AG20443 (cell line): ENCODE measurements around the gene CSTB.

Experiments used
- DNase-seq: peaks from one replicate; pipeline ENCODE4 v3.0.0; 2012; ENCODE audit warnings: low spot score, mixed read lengths

The CSTB gene

DNA sequence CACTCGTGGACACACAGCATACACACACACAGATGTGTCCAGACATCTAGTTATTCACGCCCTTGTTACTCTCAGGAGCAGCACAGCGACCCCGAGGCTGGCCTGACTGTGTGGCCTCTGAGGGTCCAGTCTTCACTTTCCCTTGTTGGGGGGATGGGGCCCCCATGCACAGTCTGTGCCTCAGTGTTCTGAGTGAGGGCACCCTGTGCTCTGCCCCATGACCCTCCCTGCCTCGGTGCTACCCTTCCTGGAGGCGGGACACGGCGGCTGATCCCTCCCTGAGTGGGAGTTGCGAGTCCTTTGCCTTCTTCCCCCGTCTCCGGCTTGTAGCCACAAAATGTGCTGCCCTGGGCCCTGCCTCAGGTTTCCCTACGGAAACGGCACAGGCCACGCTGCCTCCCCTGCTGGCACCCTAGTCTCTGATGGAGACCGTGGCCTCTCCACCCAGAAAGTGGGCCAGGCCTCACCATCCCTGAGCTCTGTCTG is 8.6 kb downstream of the CSTB start:
- no peak for DNase-seq

DNA sequence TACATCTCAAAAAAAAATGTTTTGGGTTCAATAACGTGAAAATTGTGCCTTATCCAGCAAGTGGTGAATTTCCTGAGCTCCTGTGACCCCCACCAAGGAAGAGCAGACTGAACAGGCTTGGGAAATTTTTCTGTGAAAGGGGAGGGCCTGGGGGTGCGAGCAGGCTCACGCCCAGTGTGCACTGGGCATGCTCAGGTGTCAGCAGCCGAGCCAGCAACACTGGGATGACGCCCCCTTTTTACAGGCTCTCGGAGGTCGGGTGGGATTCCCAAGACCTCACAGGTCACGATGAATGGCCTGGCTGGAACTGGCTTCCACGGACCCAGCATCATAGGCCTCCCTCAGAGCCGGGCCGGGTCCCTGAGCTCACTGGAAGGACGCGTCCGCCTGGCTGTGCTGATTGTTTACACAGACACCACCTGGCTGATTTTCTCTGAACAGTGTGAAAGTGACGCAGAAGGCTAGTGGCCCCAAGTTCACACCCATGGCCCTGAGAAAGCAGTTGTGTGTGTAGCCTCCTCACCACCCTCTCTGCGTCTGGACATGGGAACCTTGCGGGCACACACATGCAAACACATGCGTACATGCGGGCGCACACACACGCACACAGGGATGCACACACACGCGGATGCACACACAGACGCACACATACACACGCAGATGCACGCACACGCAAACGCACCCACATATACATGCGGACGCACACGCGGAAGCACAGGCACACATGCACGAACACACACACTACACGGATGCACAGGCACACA is 9.2 kb downstream of the CSTB start:
- no peak for DNase-seq

DNA sequence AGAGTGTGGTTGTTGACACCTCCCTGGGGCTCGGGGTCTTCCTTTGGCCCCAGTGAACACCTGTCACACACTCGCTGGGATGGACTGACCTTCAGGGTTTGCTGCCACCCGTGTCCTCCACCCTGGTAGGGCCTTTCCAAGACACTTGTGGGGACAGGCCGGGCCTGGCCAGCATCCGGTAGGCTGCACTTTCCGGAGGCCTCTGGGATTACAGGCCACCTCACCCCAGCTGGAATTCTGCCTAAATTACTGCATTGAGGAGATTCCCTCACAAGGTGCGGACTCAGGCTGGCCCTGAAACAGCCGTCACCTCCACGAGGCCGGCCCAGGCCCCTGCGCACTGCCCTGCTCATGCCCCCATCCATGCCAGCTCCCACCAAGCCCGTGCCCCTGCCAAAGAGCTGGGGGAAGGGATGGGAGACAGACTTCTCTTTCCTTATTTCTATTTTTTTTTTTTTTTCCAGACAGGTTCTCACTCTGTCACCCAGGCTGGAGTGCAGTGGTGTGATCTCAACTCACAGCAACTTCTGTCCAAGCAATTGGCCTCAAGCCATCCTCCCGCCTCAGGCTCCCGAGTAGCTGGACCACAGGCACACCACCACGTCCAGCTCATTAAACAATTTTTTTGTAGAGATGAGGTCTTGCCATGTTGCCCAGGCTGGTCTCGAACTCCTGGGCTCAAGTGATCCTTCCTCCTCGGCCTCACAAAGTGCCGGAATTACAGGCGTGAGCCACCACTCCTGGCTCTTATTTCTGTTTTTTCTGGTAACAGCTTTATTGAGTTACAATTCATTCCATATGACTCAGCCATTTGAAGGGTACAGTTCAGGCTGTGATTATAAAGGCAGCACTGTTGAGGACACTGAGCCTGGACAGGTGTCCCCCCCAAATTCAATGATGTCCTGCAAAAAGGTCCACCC is 11.3 kb downstream of the CSTB start:
- DNase-seq, result no peak

DNA sequence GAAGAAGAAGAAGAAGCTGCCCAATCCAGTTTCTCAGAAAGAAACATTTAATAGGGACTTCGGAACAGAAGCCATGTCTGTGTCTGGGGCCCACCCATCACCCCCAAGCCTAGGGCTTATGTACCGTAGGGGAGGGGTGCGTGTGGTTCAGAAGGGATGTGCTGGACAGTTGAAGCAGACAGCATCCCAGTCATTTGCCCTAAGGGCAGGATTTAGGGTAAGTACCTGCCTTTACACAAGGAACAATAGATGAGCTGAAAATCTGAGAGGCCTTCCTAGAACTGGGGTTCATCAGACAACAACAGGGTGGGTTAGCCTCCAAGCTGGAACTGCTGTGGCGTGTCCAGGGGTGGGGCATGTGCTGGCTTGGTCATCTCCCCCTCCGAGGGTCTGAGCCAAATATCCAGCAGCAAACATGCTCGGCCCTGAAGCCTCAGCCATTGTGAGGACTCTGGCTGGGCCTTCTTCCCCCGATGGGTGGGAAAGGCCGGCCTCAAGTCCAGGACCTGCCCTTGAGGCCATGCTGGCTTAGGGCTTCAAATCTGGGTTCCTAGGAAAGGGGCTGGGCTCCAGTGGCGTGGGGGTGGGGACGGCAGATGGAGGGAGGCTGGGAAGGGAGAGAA is 12.1 kb downstream of the CSTB start:
- DNase-seq, result no peak

GRCh38 chr21:43762303-43763128 is 13.6 kb downstream of the CSTB start:
- DNase-seq, result no peak

DNA sequence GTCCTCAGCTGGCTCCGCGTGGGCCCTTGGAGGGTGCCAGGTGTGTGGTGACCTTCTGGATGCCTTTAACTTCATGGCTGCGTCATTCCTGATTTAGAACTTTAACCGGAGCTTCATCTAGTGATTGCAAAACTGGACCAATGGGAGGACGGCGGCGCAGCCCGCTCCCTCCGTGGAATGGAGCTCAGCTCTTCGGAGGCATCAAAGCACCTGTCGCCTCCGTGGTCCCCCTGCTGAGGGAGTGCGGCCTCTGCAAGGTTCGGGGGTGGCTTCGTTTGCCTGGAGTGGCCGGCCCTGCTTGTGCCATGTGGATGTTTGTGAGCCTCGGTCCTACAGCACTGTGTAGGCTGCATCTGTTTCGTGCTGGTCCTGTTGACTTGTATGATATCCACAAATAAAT is 14.2 kb downstream of the CSTB start:
- DNase-seq, result no peak

- DNase-seq, result no peak
Observed at GRCh38 chr21:43760391-43760958, 15.6 kb downstream of the CSTB start.

- no peak for DNase-seq
Observed at GRCh38 chr21:43759651-43760050, 16.5 kb downstream of the CSTB start.

DNA sequence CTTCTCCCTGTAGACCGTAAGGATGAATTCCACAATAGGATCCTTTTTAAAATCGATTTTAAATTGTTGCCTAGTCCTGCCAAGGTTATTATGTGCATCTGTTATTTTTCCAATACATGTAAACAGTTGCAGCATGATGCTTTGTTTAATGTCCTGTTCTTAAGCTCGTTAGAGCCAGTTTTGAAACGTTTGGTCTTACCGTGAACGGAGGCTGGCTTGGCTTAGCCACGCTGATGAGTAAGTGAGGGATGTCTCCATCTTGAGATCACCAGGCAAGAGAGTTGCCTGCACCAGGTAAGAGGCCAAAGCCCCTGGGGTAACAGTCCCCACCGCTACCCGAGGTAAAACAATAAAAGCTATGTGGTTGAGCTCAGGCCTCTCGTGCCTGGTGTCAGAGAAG is 17.3 kb downstream of the CSTB start:
- no peak for DNase-seq

GRCh38 chr21:43758111-43758641 is 17.9 kb downstream of the CSTB start:
- no peak for DNase-seq

GRCh38 chr21:43757601-43758000 is 18.5 kb downstream of the CSTB start:
- DNase-seq, result no peak

GRCh38 chr21:43755820-43756594 is 20.1 kb downstream of the CSTB start:
- no peak for DNase-seq

DNA sequence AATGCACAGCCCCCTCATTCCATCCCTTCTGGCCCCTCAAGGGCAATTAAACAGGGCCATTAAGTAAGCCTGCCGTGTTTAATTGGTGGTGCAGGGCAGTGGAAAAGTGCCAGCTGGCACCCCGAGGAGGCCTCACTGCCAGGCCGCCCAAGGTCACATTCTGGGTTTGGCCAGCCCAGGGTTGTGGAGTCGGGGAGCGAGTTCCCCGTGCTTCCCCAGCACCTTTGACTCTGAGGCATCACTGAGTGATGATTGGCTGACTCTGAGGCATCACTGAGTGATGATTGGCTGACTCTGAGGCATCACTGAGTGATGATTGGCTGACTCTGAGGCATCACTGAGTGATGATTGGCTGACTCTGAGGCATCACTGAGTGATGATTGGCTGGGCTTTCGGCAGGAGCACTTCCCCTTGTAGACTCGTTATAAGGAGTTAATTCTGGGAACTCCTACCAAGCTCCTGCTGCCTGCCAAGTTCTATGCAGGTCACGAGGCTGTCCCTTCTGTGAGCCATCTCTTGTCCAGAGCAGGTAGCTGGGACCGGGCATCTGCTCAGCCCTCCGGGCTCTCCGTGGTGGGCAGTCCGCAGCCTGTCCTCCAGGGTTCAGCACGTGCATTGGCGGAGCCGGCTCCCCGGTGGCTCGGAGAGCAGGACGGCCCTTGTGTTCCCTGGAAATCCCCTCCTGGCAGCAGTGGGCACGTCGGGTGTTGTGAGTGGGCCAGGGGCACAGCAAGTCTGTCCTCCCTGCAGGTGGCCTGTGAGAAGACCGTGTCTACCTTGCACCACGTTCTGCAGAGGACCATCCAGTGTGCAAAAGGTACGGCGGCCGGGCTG is 20.9 kb downstream of the CSTB start:
- no peak for DNase-seq

GRCh38 chr21:43753439-43753799 is 22.7 kb downstream of the CSTB start:
- no peak for DNase-seq

GRCh38 chr21:43752758-43753438 is 23.2 kb downstream of the CSTB start:
- DNase-seq, result no peak

DNA sequence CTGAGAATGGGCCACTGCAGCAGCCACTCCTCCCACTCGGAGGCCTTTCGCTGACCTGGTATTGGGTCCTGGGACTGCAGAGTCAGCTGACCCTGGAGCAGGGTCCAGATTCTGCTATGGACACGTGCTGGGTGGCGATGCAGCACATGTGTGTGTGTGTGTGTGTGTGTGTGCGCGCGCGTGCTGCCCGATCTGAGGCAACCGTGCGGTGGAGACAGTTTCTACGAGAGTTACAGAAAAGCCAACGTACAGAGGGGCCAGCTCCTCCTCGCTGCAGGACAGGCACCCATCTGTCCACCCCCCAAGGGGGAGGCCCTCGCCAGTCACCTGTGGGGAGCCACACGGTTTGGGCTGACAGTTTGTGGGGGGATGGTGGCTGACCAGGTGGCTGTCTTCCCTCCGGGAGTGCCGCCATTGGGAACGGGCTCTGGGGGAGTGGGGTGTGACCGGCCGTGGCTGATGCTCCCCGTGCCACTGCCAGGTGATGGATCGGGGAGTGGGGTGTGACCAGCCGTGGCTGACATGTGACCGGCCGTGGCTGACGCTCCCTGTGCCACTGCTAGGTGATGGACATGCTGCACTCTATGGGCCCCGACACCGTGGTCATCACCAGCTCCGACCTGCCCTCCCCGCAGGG is 24.0 kb downstream of the CSTB start:
- no peak for DNase-seq

DNA sequence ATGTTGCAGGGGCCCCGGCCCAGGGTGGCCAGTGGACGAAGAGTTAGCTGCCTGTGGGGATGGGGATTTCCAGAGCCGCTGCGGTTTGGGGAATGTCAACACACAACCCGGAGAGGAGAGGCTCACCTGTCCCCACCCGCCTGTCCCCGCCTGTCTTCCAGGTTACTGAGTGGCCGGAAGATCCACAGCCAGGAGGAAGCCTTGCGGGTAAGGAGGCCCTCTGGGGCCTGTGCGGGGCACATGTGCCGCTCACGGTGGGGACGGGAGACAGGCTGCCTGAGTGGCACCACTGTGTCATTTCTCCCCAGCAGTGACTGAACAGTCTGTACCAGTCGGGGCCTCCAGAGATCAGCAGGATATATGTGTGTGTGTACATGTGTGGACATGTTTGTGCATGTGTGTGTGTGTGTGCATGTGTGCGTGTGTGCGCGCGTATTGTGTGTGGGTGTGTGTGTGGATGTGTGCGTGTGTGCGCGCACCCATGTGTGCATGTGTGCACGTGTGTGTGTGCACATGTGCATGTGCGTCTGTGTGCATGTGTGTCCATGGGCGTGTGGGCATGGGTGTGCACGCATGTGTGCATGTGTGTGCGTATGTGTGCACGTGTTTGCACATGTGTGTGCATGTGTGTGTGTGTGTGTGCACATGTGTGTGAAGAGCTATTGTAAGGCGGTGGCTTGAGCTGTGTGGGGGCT is 25.6 kb downstream of the CSTB start:
- DNase-seq, result no peak
